Measurements from ENCODE around the gene FAM110C. TPM values are rescaled to one million over a fixed set of nuclear protein-coding genes. Genes with fewer than 3 reads are reported as not detected.

Gene FAM110C
- total and polyA plus RNA-seq, 12 donors: 0.66 to 5.2 (median 2.9) TPM

- WGBS, 2 donors: 52 to 62% methylated on average over 52 to 54 of the region's 54 CpGs
- H3K4me1 ChIP-seq: no peaks in the 10 kb centered on the region
- no peaks in the 10 kb centered on the region for H3K36me3 ChIP-seq
- no peak overlapping the region for H3K4me3 ChIP-seq
- peak in 7 of 8 donors; percentile 37 to 91 (median 70) for ATAC-seq
- peak; percentile 27 to 29 for DNase-seq
- intact Hi-C loops (cut with DNase I): no loop called here
- H3K27ac ChIP-seq: no peak overlapping the region
- H3K9me3 ChIP-seq: peaks cover 0 to 5% (median 0%) of the 10 kb centered on the region in 11 donors
- peaks cover 0 to 11% (median 0%) of the 10 kb centered on the region in 7 donors for H3K27me3 ChIP-seq
- peak in 8 of 9 donors; percentile 26 to 59 (median 44) for TF ChIP-seq CTCF (IDR thresholded peaks at IDR 0.05)
These were observed 34.9 kb downstream of the FAM110C start for GRCh38 chr2:11248-11941.

- no peaks in the 10 kb centered on the region for H3K36me3 ChIP-seq
- H3K27ac ChIP-seq: no peak overlapping the region
- H3K4me1 ChIP-seq: no peaks in the 10 kb centered on the region
- H3K27me3 ChIP-seq: peaks cover 0 to 11% (median 0%) of the 10 kb centered on the region in 7 donors
- intact Hi-C loops (cut with DNase I): no loop called here
- H3K9me3 ChIP-seq: peaks cover 0 to 5% (median 0%) of the 10 kb centered on the region in 11 donors
- WGBS, 2 donors: 66 to 83% methylated on average over 25 to 42 of the region's 42 CpGs
- ATAC-seq: peak in 6 of 8 donors; percentile 45 to 88 (median 64)
- DNase-seq: no peak
- TF ChIP-seq CTCF (IDR thresholded peaks at IDR 0.05): no peak
- no peak overlapping the region for H3K4me3 ChIP-seq
These were observed 36.0 kb downstream of the FAM110C start for GRCh38 chr2:10222-10875.

Other genes starting within 250 kb of the FAM110C start
- 10 to 100 TPM in 4 of 10 donors, 1 to 10 TPM in 6; 8.5 to 12.6 (median 9.3) TPM for gene SH3YL1, start 217.5 kb upstream of the FAM110C start, total RNA-seq
- gene SH3YL1, start 217.5 kb upstream of the FAM110C start, polyA plus RNA-seq: 10 to 100 TPM in 1 of 2 donors, 1 to 10 TPM in 1; 7.6 to 39.1 TPM
- gene ACP1, start 218.4 kb upstream of the FAM110C start, total RNA-seq: 10 to 100 TPM; 60.3 to 76.6 (median 65.2) TPM
- 10 to 100 TPM; 38.3 to 87.7 TPM for gene ACP1, start 218.4 kb upstream of the FAM110C start, polyA plus RNA-seq
- 1 to 10 TPM in 5 of 10 donors, under 1 TPM in 4, not detected in 1; 0.23 to 7.9 (median 1.3) TPM for gene ALKAL2, start 241.6 kb upstream of the FAM110C start, total RNA-seq
- 1 to 10 TPM in 1 of 2 donors, under 1 TPM in 1; 0.73 to 1.3 TPM for gene ALKAL2, start 241.6 kb upstream of the FAM110C start, polyA plus RNA-seq

Measured in heart right ventricle (tissue), 16 donors.